ENCODE results near the gene RNF181. TPM values are rescaled to one million over a fixed set of nuclear protein-coding genes. Genes with fewer than 3 reads are reported as not detected.

The RNF181 gene
- total RNA-seq, 1 donor from 2014 or later: 67.9 TPM

DNA sequence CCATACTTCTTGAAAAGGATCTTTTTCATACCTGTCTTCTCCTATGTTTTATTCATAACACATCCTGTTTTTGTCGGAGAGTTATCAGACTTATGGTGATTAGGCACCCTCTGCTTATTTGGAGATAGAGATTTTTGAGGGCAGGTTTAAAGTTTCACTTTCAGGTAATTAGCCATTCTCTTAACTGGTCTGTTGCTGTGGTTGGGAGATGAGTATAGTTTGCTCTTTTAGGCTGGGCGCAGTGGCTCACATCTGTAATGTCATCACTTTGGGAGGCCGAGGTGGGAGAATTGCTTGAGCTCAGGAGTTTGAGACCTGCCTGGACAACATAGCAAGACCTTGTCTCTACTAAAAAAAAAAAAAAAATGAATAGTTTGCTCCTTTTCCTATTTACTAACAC is 47.2 kb downstream of the RNF181 start:
- Mint-ChIP-seq H3K9me3 (no peaks in the 10 kb centered on the region), H3K4me1 (no peaks in the 10 kb centered on the region), H3K4me3 (no peak overlapping the region), H3K36me3 (ENCODE audit: low read depth) (peaks cover 16% of the 10 kb centered on the region), H3K27ac (ENCODE audit: unreplicated experiment) (no peak overlapping the region), H3K27me3 (ENCODE audit: low read depth) (no peaks in the 10 kb centered on the region)
- DNase-seq (ENCODE audit: low read depth, low spot score): no peak
- TF ChIP-seq, protein P1, sequence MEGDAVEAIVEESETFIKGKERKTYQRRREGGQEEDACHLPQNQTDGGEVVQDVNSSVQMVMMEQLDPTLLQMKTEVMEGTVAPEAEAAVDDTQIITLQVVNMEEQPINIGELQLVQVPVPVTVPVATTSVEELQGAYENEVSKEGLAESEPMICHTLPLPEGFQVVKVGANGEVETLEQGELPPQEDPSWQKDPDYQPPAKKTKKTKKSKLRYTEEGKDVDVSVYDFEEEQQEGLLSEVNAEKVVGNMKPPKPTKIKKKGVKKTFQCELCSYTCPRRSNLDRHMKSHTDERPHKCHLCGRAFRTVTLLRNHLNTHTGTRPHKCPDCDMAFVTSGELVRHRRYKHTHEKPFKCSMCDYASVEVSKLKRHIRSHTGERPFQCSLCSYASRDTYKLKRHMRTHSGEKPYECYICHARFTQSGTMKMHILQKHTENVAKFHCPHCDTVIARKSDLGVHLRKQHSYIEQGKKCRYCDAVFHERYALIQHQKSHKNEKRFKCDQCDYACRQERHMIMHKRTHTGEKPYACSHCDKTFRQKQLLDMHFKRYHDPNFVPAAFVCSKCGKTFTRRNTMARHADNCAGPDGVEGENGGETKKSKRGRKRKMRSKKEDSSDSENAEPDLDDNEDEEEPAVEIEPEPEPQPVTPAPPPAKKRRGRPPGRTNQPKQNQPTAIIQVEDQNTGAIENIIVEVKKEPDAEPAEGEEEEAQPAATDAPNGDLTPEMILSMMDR (conservative IDR thresholded peaks at IDR 0.05): no peak

DNA sequence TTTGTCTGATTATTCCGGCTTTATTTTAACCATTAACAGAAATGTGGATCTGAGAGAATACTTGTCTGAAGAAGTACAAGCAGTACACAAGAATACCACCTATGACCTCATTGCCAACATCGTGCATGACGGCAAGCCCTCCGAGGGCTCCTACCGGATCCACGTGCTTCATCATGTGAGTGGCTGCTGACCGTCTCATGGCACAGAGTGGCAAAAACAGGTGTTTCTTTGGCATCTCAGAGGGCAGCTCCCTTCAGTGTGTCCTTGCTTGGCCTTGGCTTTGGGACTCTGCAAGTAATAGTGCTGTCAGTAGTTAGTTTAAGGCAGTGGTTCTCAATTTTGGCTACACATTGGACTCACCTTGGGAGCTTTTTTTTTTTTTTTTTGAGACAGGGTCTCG is 49.4 kb downstream of the RNF181 start:
- TF ChIP-seq, protein P1 (conservative IDR thresholded peaks at IDR 0.05): no peak
- DNase-seq (ENCODE audit: low read depth, low spot score): no peak
- Mint-ChIP-seq H3K4me3 (no peak overlapping the region), H3K36me3 (ENCODE audit: low read depth) (peaks cover 23% of the 10 kb centered on the region), H3K27me3 (ENCODE audit: low read depth) (no peaks in the 10 kb centered on the region), H3K27ac (ENCODE audit: unreplicated experiment) (no peak overlapping the region), H3K9me3 (no peaks in the 10 kb centered on the region), H3K4me1 (no peaks in the 10 kb centered on the region)

DNA sequence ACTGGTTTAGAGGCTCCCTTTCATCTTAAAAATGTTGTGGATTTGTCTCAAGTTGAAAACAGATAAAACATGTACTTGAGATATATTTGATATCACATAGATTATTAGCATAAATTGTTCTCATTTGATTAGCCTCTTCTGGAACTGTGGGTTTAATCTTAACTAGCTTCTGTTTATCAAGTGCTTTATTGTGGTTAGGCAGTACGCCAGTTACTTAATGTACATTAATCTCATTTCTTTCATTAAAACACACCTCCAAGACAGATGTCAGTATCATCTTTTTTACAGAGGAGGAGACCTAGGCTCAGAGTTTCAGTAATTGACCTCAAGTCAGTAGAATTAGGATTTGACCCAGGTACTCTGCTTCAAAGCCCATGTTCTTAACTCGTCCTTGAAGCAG is 50.6 kb downstream of the RNF181 start:
- Mint-ChIP-seq H3K4me1 (no peaks in the 10 kb centered on the region), H3K27ac (ENCODE audit: unreplicated experiment) (no peak overlapping the region), H3K4me3 (no peak overlapping the region), H3K27me3 (ENCODE audit: low read depth) (no peaks in the 10 kb centered on the region), H3K9me3 (no peaks in the 10 kb centered on the region), H3K36me3 (ENCODE audit: low read depth) (peaks cover 18% of the 10 kb centered on the region)
- TF ChIP-seq, protein P1 (conservative IDR thresholded peaks at IDR 0.05): no peak
- no peak for DNase-seq (ENCODE audit: low read depth, low spot score)

Other genes with a start within 250 kb of the RNF181 start
- 25.2 and 26.0 TPM in 2 replicates for gene RETSAT, start 241.2 kb upstream of the RNF181 start, total RNA-seq
- gene ELMOD3, start 241.0 kb upstream of the RNF181 start, total RNA-seq: 25.9 and 26.5 TPM in 2 replicates
- gene CAPG, start 185.4 kb upstream of the RNF181 start, total RNA-seq: 24.3 and 32.6 TPM in 2 replicates
- gene SH2D6, start 177.0 kb upstream of the RNF181 start, total RNA-seq: 0.34 and 1.2 TPM in 2 replicates
- 404 and 405 TPM in 2 replicates for gene MAT2A, start 56.6 kb upstream of the RNF181 start, total RNA-seq
- gene GGCX, start 34.3 kb upstream of the RNF181 start, total RNA-seq: 43.4 and 43.7 TPM in 2 replicates
- 1.1 and 2.1 TPM in 2 replicates for gene VAMP8, start 18.2 kb upstream of the RNF181 start, total RNA-seq
- 0.50 and 1.5 TPM in 2 replicates for gene VAMP5, start 11.3 kb upstream of the RNF181 start, total RNA-seq
- gene TMEM150A, start 7.0 kb downstream of the RNF181 start, total RNA-seq: 20.9 and 22.2 TPM in 2 replicates
- 50.4 and 53.7 TPM in 2 replicates for gene C2orf68, start 16.3 kb downstream of the RNF181 start, total RNA-seq
- gene USP39, start 20.4 kb downstream of the RNF181 start, total RNA-seq: 93.3 and 98.3 TPM in 2 replicates
- gene SFTPB, start 72.5 kb downstream of the RNF181 start, total RNA-seq: not detected in 2 replicates
- not detected in 2 replicates for gene GNLY, start 98.6 kb downstream of the RNF181 start, total RNA-seq
- 6.9 and 7.7 TPM in 2 replicates for gene ATOH8, start 158.2 kb downstream of the RNF181 start, total RNA-seq